ENCODE data around the gene XPC. TPM values are rescaled to one million over a fixed set of nuclear protein-coding genes. Genes with fewer than 3 reads are reported as not detected.

The XPC gene
- polyA plus RNA-seq, 1 donor = 35.4 TPM

- no peak for DNase-seq
- Histone ChIP-seq H3K36me3 (ENCODE audit: control insufficient read depth, insufficient read depth, low read length) (peaks cover 78% of the 10 kb centered on the region), H3K27ac (ENCODE audit: low read length) (no peak overlapping the region), H3K4me1 (ENCODE audit: control insufficient read depth, insufficient read depth, low read length) (peaks cover 21% of the 10 kb centered on the region), H3K9me3 (ENCODE audit: control insufficient read depth, low read depth, low read length) (no peaks in the 10 kb centered on the region), H3K4me3 (ENCODE audit: low read length) (no peak overlapping the region), H3K27me3 (ENCODE audit: control insufficient read depth, insufficient read depth, low read length) (no peaks in the 10 kb centered on the region)
- WGBS (ENCODE audit: insufficient coverage, low lambda C conversion rate) = no CpG with 5 or more reads among the region's 19 CpGs
These were observed 36.6 kb downstream of the XPC start for GRCh38 chr3:14141602-14142341.

- peaks cover 20% of the 10 kb centered on the region for H3K4me1 ChIP-seq (ENCODE audit: control insufficient read depth, insufficient read depth, low read length)
- WGBS (ENCODE audit: insufficient coverage, low lambda C conversion rate) = no CpG with 5 or more reads among the region's 2 CpGs
- no peaks in the 10 kb centered on the region for H3K9me3 ChIP-seq (ENCODE audit: control insufficient read depth, low read depth, low read length)
- DNase-seq = no peak
- no peak overlapping the region for H3K27ac ChIP-seq (ENCODE audit: low read length)
- peaks cover 75% of the 10 kb centered on the region for H3K36me3 ChIP-seq (ENCODE audit: control insufficient read depth, insufficient read depth, low read length)
- H3K27me3 ChIP-seq (ENCODE audit: control insufficient read depth, insufficient read depth, low read length) = no peaks in the 10 kb centered on the region
- no peak overlapping the region for H3K4me3 ChIP-seq (ENCODE audit: low read length)
These were observed 37.3 kb downstream of the XPC start for GRCh38 chr3:14141144-14141543.

- H3K27ac ChIP-seq (ENCODE audit: low read length) = no peak overlapping the region
These were observed 37.7 kb downstream of the XPC start for GRCh38 chr3:14140668-14141067.

GRCh38 chr3:14139771-14140170 lies 38.6 kb downstream of the XPC start:
- DNase-seq = no peak
- WGBS (ENCODE audit: insufficient coverage, low lambda C conversion rate) = no CpG with 5 or more reads among the region's 5 CpGs
- Histone ChIP-seq H3K36me3 (ENCODE audit: control insufficient read depth, insufficient read depth, low read length) (peaks cover 79% of the 10 kb centered on the region), H3K27me3 (ENCODE audit: control insufficient read depth, insufficient read depth, low read length) (no peaks in the 10 kb centered on the region), H3K9me3 (ENCODE audit: control insufficient read depth, low read depth, low read length) (no peaks in the 10 kb centered on the region), H3K27ac (ENCODE audit: low read length) (no peak overlapping the region), H3K4me1 (ENCODE audit: control insufficient read depth, insufficient read depth, low read length) (peaks cover 10% of the 10 kb centered on the region), H3K4me3 (ENCODE audit: low read length) (no peak overlapping the region)

More at GRCh38 chr3:14140668-14141067, 37.7 kb downstream of the XPC start:
- Histone ChIP-seq H3K9me3 (ENCODE audit: control insufficient read depth, low read depth, low read length) (no peaks in the 10 kb centered on the region), H3K36me3 (ENCODE audit: control insufficient read depth, insufficient read depth, low read length) (peaks cover 75% of the 10 kb centered on the region), H3K4me3 (ENCODE audit: low read length) (no peak overlapping the region), H3K4me1 (ENCODE audit: control insufficient read depth, insufficient read depth, low read length) (peaks cover 19% of the 10 kb centered on the region), H3K27me3 (ENCODE audit: control insufficient read depth, insufficient read depth, low read length) (no peaks in the 10 kb centered on the region)
- WGBS (ENCODE audit: insufficient coverage, low lambda C conversion rate) = no CpG with 5 or more reads among the region's 2 CpGs
- no peak for DNase-seq

- H3K27ac ChIP-seq (ENCODE audit: low read length) = no peak overlapping the region
- H3K4me1 ChIP-seq (ENCODE audit: control insufficient read depth, insufficient read depth, low read length) = peaks cover 5% of the 10 kb centered on the region
- no peak overlapping the region for H3K4me3 ChIP-seq (ENCODE audit: low read length)
- H3K27me3 ChIP-seq (ENCODE audit: control insufficient read depth, insufficient read depth, low read length) = no peaks in the 10 kb centered on the region
- no CpG with 5 or more reads among the region's 14 CpGs for WGBS (ENCODE audit: insufficient coverage, low lambda C conversion rate)
- peaks cover 86% of the 10 kb centered on the region for H3K36me3 ChIP-seq (ENCODE audit: control insufficient read depth, insufficient read depth, low read length)
- no peak for DNase-seq
- H3K9me3 ChIP-seq (ENCODE audit: control insufficient read depth, low read depth, low read length) = no peaks in the 10 kb centered on the region
These were observed 39.3 kb downstream of the XPC start for GRCh38 chr3:14138878-14139655.

- Histone ChIP-seq H3K9me3 (ENCODE audit: control insufficient read depth, low read depth, low read length) (no peaks in the 10 kb centered on the region), H3K27me3 (ENCODE audit: control insufficient read depth, insufficient read depth, low read length) (no peaks in the 10 kb centered on the region), H3K4me3 (ENCODE audit: low read length) (no peak overlapping the region), H3K27ac (ENCODE audit: low read length) (no peak overlapping the region), H3K36me3 (ENCODE audit: control insufficient read depth, insufficient read depth, low read length) (peaks cover 91% of the 10 kb centered on the region), H3K4me1 (ENCODE audit: control insufficient read depth, insufficient read depth, low read length) (peaks cover 5% of the 10 kb centered on the region)
- DNase-seq = no peak
- no CpG with 5 or more reads among the region's 16 CpGs for WGBS (ENCODE audit: insufficient coverage, low lambda C conversion rate)
These were observed 40.1 kb downstream of the XPC start for GRCh38 chr3:14138109-14138877.

GRCh38 chr3:14137445-14137844 lies 41.0 kb downstream of the XPC start:
- Histone ChIP-seq H3K4me1 (ENCODE audit: control insufficient read depth, insufficient read depth, low read length) (peaks cover 13% of the 10 kb centered on the region), H3K27ac (ENCODE audit: low read length) (no peak overlapping the region), H3K4me3 (ENCODE audit: low read length) (no peak overlapping the region), H3K9me3 (ENCODE audit: control insufficient read depth, low read depth, low read length) (no peaks in the 10 kb centered on the region), H3K36me3 (ENCODE audit: control insufficient read depth, insufficient read depth, low read length) (peaks cover 89% of the 10 kb centered on the region), H3K27me3 (ENCODE audit: control insufficient read depth, insufficient read depth, low read length) (no peaks in the 10 kb centered on the region)
- WGBS (ENCODE audit: insufficient coverage, low lambda C conversion rate) = no CpG with 5 or more reads among the region's 3 CpGs
- no peak for DNase-seq

GRCh38 chr3:14137004-14137403 lies 41.4 kb downstream of the XPC start:
- Histone ChIP-seq H3K4me3 (ENCODE audit: low read length) (no peak overlapping the region), H3K9me3 (ENCODE audit: control insufficient read depth, low read depth, low read length) (no peaks in the 10 kb centered on the region), H3K4me1 (ENCODE audit: control insufficient read depth, insufficient read depth, low read length) (peaks cover 18% of the 10 kb centered on the region), H3K27me3 (ENCODE audit: control insufficient read depth, insufficient read depth, low read length) (no peaks in the 10 kb centered on the region), H3K27ac (ENCODE audit: low read length) (no peak overlapping the region), H3K36me3 (ENCODE audit: control insufficient read depth, insufficient read depth, low read length) (peaks cover 90% of the 10 kb centered on the region)
- no CpG with 5 or more reads among the region's 3 CpGs for WGBS (ENCODE audit: insufficient coverage, low lambda C conversion rate)
- DNase-seq = no peak

- H3K4me1 ChIP-seq (ENCODE audit: control insufficient read depth, insufficient read depth, low read length) = peaks cover 18% of the 10 kb centered on the region
- H3K9me3 ChIP-seq (ENCODE audit: control insufficient read depth, low read depth, low read length) = no peaks in the 10 kb centered on the region
- no peak for DNase-seq
- no peak overlapping the region for H3K4me3 ChIP-seq (ENCODE audit: low read length)
- WGBS (ENCODE audit: insufficient coverage, low lambda C conversion rate) = no CpG with 5 or more reads among the region's 11 CpGs
- no peaks in the 10 kb centered on the region for H3K27me3 ChIP-seq (ENCODE audit: control insufficient read depth, insufficient read depth, low read length)
- H3K36me3 ChIP-seq (ENCODE audit: control insufficient read depth, insufficient read depth, low read length) = peaks cover 91% of the 10 kb centered on the region
- no peak overlapping the region for H3K27ac ChIP-seq (ENCODE audit: low read length)
These were observed 42.8 kb downstream of the XPC start for GRCh38 chr3:14135581-14135980.

- H3K4me3 ChIP-seq (ENCODE audit: low read length) = no peak overlapping the region
- no peaks in the 10 kb centered on the region for H3K9me3 ChIP-seq (ENCODE audit: control insufficient read depth, low read depth, low read length)
- no peak for DNase-seq
- H3K27ac ChIP-seq (ENCODE audit: low read length) = no peak overlapping the region
- no peaks in the 10 kb centered on the region for H3K27me3 ChIP-seq (ENCODE audit: control insufficient read depth, insufficient read depth, low read length)
- H3K36me3 ChIP-seq (ENCODE audit: control insufficient read depth, insufficient read depth, low read length) = peaks cover 90% of the 10 kb centered on the region
- WGBS (ENCODE audit: insufficient coverage, low lambda C conversion rate) = no CpG with 5 or more reads among the region's 6 CpGs
- H3K4me1 ChIP-seq (ENCODE audit: control insufficient read depth, insufficient read depth, low read length) = peaks cover 18% of the 10 kb centered on the region
These were observed 44.1 kb downstream of the XPC start for GRCh38 chr3:14134291-14134690.

All from large intestine (tissue), 3 donors.